Measurements from ENCODE around the gene SRD5A3.
"Not testable (repeated sequence)": the region's sequence is repeated elsewhere in the genome, so short reads cannot be mapped to it uniquely, and the experiment has no call there.

SRD5A3 gene

DNA sequence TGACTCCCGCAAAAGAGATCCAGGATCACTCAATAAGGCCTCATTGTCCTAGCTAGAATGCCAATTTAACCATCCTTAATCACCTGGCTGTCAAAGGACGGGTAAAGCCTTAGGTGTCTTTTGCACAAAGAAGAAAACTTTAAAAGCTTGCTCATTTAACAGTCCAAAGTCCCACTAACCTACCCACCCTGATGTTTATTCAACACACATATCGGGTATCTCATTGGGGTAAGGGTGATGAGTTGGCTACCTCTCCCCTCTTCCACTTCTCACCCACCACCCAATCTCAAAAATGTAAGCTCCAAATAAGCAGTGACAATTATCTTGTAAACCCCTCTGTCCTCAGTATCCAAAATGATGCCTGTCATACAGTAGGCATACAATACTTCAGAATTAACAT lies 988 bp upstream of the SRD5A3 start:
- no peak for DNase-seq (ENCODE audit: extremely low read depth in 1 of 2, low read depth in 1 of 2)

DNA sequence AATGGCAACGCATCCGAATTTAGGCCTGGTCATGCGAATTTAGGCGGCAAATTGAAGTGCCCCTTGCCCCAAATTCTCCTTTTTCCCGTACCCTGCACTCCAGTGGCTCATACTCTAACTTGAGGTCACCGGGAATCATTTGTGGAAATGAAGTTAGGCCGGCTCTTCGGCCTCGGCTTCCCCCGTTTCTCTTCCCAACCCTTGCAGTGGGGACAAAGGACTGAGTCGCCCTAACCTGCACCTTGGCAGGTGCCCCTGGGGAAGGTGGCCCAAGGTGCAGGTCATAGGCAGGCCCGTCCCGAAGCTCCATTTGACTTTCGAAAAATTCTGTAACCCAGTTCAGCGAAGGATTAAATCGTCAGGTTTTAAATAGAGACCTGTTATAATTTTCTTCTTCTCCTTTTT lies 811 bp downstream of the SRD5A3 start:
- DNase-seq (ENCODE audit: extremely low read depth in 1 of 2, low read depth in 1 of 2): no peak

DNA sequence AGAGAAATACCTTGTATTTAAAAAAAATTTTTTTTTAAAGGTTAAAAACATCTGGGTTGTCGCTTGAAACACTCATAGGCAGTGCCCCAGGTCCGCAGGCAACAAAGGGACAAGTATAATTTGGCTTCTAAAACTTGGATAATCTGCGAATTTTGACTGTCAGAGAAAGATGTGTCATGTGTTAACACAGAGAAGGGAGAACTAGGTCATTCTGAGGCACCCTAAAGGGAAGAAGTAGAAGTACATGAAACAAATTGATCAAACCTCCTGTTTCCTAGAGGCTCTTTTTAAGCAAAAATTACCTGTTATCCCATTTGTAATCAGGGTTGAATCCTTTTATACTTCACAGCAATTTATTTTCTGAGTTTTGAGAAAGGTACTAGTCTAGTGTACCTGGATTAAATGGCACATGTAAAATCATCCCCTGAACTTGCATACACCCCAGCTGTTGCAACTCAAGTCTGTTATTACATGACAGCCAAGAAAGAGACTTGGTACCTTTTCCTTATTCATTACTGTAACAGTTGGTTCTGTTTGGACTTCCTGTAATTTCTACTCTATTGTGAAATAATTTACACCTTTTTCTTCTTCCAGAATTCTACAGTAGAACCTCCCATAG lies 1.7 kb downstream of the SRD5A3 start:
- no peak for DNase-seq (ENCODE audit: extremely low read depth in 1 of 2, low read depth in 1 of 2)

DNA sequence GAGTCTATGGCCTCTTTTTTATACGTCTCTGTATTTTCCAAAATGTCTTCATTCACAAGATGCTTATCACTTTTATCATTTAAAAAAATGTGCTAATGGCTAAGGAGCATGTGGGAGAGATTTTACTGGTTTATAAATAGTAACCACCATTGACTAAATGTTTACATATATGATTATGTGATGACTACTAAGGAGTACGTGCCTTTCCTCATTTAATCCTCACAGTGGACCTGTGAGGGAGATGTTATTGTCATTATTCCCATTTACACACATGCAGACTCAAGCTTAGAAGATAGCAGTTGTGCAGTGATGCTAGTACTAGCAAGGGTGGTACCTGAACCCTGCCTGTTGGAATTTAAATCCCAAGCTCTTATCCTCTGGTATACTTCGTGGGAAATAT lies 2.4 kb downstream of the SRD5A3 start:
- DNase-seq (ENCODE audit: extremely low read depth in 1 of 2, low read depth in 1 of 2): no peak

DNA sequence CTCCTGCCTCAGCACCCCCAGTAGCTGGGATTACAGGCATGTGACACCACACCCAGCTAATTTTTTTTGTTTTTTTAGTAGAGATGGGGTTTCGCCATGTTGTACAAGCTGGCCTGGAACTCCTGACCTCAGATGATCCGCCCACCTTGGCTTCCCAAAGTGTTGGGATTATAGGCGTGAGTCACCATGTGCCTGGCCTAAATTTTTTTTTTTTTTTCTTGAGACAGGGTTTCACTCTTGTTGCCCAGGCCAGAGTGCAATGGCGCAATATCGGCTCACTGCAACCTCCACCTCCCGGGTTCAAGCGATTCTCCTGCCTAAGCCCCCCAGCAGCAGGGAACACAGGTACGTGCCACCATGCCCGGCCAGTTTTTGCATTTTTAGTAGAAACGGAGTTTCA lies 4.8 kb downstream of the SRD5A3 start:
- not testable (repeated sequence) for DNase-seq (ENCODE audit: extremely low read depth in 1 of 2, low read depth in 1 of 2)

DNA sequence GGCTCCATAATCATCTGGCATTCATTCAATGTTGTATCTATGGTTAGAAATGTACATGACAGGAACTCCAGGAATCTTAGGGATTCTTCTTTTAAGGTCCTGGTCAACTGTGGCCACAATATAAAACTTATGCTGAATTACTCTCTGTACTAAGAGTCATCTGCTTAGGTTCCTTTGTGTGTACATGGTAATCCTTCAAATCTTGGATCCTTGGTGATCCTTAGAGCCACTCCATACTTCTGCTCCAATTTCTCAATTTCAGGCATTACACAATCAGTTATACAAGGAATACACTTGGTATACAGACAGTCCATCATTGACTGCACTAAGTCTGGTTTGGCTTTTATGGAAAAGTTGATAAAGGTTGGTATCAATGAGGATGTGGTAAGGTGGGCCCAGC lies 5.8 kb downstream of the SRD5A3 start:
- no peak for DNase-seq (ENCODE audit: extremely low read depth in 1 of 2, low read depth in 1 of 2)

DNA sequence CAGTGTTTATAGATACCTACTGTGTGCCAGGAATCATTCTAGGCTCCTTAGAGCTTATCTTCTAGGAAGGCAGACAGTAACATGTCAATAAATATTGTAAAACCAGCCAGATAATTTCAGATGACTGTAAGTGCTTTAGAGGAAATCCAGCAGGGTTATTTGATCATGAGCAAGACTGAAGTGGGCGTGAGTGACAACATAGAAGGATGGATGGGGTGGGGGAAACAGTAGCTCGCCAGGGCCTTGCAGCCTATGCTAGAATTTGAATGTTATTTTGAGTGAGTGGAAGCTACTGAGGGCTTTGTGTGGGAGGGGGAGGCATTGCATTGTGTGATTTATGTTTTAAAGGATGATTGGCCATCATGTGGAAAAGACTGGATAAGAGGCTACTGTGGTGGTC lies 6.7 kb downstream of the SRD5A3 start:
- DNase-seq (ENCODE audit: extremely low read depth in 1 of 2, low read depth in 1 of 2): no peak

DNA sequence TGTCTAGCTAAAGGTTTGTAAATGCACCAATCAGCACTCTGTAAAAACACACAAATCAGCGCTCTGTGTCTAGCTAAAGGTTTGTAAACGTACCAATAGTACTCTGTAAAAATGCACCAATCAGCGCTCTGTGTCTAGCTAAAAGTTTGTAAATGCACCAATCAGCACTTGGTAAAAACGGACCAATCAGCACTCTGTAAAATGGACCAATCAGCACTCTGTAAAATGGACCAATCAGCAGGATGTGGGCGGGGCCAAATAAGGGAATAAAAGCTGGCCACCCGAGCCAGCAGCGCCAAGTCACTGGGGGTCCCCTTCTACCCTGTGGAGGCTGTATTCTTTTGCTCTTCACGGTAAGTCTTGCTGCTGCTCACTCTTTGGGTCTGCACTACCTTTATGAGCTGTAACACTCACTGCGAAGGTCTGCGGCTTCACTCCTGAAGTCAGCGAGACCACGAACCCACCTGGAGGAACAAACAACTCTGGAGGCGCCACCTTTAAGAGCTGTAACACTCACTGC lies 7.2 kb downstream of the SRD5A3 start:
- not testable (repeated sequence) for DNase-seq (ENCODE audit: extremely low read depth in 1 of 2, low read depth in 1 of 2)

DNA sequence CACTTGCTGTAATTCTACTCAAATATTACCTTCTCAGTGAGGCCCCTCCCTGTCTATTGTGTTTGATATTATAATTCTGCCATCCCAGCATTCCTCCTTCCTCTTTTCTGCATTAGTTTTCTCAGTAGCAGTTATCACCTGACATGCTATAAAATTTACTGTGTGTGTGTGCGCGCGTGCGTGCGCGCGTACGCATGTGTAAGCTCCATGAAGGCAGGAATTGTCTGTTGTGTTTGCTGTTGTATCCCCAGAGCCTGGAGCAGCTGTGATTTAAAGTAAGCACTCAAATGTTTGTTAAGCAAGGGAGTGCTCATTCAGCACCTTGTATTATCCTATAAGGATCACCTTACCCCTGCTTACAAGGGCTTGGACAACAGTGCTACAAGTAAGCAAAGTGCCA lies 8.6 kb downstream of the SRD5A3 start:
- DNase-seq (ENCODE audit: extremely low read depth in 1 of 2, low read depth in 1 of 2): no peak

DNA sequence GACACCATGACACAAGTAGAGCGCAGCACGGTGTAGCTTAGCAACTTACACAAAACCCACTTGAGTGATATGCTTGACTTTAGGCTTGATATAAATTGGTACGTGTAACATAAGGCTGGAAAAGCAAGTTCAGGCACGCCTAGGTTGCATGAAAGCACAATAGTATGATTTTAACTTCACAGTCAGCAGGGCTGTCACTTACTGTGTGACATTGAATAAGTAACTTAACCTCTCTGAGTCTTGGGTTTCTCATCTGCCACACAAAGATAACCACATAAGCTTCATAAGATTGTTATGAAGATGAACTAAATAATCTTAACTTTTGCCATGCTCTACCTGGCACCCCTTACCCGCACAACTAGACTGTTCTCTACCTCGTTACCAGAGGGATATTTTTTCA lies 9.5 kb downstream of the SRD5A3 start:
- no peak for DNase-seq (ENCODE audit: extremely low read depth in 1 of 2, low read depth in 1 of 2)

DNA sequence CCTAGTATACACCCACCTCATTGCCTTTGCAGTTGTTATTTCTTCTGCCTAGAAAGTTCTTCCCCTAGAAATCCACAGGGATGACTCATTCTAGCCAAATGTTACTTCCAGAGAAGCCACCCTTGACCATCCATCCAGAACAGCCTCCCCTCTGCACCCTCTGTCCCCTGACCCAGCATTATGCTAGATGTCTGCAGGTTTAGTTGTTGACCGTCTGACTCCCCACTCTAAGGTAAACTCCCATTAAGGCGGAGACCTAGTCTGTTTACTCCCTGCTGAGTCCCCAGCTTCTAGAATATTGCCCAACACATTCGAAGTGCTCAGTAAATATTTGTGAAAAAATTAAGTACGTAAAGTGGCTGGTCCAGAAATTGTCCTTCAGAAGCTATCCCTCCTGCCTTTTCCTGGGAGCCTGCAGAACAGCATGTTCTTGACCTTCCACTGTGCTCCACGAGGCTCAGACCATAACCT lies 11.0 kb downstream of the SRD5A3 start:
- DNase-seq (ENCODE audit: extremely low read depth in 1 of 2, low read depth in 1 of 2): no peak

DNA sequence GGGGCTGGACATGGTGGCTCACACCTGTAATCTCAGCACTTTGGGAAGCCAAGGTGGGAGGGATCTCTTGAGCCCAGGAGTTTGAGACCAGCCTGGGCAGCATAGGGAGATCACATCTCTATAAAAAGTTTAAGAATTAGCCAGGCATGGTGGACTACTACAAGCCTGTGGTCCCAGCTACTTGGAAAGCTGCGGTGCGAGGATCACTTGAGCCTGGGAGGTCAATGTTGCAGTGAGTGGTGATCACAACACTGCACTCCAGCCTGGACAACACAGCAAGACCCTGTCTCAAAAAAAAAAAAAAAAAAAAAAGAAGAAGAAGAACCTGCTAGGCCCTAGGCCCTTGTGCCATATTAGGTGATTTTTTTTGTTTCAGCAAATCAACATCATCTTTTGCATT lies 12.2 kb downstream of the SRD5A3 start:
- no peak for DNase-seq (ENCODE audit: extremely low read depth in 1 of 2, low read depth in 1 of 2)

DNA sequence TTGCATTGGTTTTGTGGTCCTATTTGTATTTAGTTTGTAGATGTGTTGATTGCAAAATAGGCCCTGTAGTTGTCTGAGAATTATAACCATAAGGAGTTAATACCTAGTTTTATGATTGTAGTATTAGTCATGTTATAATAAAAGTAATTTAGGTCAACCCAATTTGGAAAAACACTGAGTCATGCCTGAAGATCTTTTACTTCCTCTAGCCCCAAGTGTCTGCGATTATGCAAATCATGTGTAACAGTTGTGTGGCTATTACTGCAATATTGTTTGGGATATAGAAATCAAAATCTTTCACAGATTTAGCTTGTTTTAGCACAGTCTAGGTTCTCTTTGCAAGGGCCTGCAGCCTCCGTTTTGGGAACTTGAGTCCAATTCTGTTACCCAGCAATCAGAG lies 12.6 kb downstream of the SRD5A3 start:
- no peak for DNase-seq (ENCODE audit: extremely low read depth in 1 of 2, low read depth in 1 of 2)

DNA sequence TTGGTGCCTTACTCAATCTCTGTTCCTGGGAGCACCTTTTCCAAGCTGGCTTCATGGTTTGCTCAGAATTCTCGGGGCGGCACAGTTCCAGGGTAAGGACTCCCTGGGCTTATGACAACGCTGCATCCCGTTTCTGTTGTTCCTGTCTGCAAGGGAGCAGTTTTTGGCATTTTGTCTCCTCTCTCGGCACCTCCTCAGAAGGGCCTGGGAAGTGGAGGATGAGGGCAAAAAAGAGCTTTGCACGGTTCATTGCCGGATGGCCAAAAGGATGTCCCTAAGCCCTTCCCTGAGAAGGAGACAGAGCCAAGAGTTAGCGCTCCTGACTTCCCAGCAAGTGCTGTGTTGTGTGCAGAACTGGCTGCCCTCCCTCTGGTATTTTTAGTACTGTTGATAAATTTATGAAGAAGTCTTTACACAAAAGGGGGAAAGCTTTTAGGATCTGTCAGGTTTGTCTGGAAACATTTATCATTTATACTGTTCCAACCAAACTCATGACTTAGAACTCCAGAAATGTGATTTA lies 13.4 kb downstream of the SRD5A3 start:
- DNase-seq (ENCODE audit: extremely low read depth in 1 of 2, low read depth in 1 of 2): no peak

DNA sequence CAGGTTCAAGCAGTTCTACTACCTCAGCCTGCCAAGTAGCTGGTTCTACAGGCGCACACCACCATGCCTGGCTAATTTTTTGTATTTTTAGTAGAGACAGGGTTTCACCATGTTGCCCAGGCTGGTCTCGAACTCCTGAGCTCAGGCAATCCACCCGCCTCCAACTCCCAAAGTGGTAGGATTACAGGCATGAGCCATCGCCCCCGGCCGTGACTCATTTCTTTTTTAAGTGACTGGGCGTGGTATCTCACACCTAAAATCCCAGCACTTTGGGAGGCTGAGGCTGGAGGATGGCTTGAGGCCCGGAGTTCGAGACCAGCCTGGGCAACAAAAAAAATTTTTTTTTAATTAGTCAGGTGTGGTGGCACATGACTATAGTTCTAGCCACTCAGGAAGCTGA lies 16.9 kb downstream of the SRD5A3 start:
- not testable (repeated sequence) for DNase-seq (ENCODE audit: extremely low read depth in 1 of 2, low read depth in 1 of 2)

DNA sequence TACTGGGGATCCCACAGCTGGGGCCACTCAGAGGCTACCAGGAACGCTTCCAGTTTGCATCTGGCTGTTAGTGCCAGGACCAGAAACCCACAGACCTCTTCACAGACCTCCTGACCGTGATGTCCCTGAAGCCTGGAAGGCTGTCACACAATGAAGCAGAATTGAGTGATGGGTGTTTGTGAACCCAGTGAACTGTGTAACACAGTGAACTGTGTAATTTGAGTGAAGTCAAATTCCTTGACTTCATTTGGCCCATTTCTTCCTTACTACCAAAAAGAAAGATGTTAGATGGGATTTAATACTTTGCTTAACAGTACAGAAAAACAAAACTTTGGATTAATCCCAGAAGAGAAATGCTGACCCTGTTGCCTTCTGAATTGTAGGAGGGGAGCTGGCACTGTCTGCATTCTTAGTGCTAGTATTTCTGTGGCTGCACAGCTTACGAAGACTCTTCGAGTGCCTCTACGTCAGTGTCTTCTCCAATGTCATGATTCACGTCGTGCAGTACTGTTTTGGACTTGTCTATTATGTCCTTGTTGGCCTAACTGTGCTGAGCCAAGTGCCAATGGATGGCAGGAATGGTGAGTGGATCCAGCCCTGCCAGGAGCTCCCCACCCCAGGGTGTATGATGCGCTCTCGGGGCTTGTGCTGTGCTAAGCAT lies 17.8 kb downstream of the SRD5A3 start:
- no peak for DNase-seq (ENCODE audit: extremely low read depth in 1 of 2, low read depth in 1 of 2)

DNA sequence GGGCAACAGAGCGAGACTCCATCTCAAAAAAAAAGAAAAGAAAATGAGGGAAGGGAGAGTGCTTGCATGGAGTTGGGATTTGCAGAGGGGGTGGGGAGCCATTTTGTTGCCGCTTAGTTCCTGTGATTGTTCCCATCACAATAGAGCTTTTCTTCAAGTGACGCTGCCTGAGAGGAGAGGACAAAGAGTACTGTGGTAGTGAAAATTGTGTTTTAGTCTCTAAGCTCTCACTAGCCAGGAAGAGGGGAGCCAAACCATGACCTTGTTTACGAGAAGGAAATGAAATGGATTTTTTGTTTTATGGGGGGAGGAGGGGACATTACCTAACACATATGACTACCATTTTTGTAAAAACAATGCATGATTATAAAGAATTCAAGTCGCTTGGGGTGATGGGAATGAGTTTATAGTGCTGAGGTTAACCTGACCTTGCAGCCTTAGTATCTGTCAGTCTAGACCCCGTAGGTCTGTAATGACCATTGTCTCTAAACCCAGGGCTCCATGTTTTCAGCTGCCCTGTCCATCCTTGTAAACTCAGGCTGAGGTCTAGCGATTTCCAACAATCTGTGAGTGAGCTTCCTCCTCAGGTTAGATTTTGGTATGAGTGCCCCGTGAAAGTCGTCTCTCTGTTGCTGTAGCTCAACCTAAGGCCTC lies 18.8 kb downstream of the SRD5A3 start:
- DNase-seq (ENCODE audit: extremely low read depth in 1 of 2, low read depth in 1 of 2): no peak

DNA sequence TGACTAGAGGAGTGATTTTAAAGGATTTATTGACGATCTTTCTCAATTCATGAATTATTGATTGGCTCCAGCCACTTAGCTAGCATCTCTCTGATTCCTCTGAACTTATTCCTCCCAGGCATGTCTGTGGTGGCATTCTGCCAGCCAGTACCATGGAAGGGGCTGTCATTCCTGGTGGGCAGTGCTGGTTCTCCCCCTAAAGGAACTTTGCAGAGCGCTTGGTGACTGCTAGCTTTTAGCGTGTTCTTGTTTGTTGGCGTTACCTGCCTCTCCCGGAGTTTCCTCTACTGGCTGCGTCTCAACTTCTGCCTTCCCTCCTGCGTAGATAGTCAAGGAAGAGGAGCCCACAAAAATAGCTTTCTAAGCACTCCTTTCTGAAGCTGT lies 19.3 kb downstream of the SRD5A3 start:
- DNase-seq (ENCODE audit: extremely low read depth in 1 of 2, low read depth in 1 of 2): no peak

DNA sequence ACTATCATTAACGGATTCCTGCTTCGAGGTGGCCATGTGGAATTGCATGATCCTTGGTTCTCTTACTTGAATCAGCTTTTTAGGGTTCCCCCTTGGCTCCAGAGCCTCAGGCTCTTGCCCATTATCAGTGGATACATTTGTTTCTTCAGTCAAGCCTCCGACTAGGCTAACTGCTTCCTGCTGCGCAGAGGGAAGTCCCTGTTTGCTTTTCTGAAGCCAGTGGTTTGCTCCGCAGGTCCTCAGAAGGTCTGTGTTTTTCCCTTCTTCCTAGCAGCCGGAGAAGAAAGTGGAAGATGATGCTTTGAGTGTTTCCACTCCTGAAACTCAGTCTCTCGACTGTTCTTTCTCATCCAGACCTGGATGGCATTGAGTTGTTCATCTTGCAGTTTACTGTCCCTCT lies 20.6 kb downstream of the SRD5A3 start:
- DNase-seq (ENCODE audit: extremely low read depth in 1 of 2, low read depth in 1 of 2): no peak

DNA sequence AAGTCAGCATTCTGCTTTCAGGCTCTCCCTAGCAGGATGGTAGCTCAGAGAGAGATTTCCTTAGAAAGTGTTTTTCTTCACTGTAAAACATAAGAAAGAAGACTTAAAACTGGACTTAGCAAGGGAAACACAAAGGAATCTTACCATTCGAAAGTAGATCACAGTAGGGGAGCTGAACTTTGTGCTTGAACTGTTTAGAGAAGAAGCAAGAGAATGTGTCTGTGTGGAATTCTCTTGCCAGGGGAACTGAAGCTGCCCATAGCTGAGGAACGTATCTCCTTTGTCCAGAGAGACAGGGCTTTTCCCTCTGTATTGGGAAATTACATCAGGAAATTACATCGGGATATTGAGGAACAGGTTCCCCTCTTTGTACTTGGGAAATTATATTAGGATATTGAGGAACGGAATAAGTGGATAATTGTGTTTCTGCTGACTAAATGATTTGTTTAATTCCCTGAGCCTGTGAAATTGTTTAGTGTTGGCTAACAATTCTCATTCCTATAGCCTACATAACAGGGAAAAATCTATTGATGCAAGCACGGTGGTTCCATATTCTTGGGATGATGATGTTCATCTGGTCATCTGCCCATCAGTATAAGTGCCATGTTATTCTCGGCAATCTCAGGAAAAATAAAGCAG lies 21.2 kb downstream of the SRD5A3 start:
- DNase-seq (ENCODE audit: extremely low read depth in 1 of 2, low read depth in 1 of 2): no peak

DNA sequence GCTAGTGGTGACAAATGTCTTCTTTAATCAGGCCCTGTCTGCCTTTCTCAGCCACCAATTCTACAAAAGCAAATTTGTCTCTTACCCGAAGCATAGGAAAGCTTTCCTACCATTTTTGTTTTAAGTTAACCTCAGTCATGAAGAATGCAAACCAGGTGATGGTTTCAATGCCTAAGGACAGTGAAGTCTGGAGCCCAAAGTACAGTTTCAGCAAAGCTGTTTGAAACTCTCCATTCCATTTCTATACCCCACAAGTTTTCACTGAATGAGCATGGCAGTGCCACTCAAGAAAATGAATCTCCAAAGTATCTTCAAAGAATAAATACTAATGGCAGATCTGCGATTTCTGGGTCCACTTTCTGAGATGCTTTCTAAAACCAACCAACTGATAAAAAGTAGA lies 23.9 kb downstream of the SRD5A3 start:
- no peak for DNase-seq (ENCODE audit: extremely low read depth in 1 of 2, low read depth in 1 of 2)

Measured in stimulated activated CD8-positive, alpha-beta memory T cell treated with anti-CD3 and anti-CD28 coated beads, Interleukin-7, amount 100 ng/mL, for 48 hours (primary cell).